IPS-NIHi7 (cell line): ENCODE results near the gene MKNK1.
A peak's percentile ranks its signal among the peaks of the same experiment; 100 is the strongest.

Experiments used
- DNase-seq: peaks from one replicate; pipeline ENCODE4 v3.0.0; 2012; ENCODE audit warnings: mixed read lengths; ENCODE audit errors: extremely low spot score

The MKNK1 gene

DNA sequence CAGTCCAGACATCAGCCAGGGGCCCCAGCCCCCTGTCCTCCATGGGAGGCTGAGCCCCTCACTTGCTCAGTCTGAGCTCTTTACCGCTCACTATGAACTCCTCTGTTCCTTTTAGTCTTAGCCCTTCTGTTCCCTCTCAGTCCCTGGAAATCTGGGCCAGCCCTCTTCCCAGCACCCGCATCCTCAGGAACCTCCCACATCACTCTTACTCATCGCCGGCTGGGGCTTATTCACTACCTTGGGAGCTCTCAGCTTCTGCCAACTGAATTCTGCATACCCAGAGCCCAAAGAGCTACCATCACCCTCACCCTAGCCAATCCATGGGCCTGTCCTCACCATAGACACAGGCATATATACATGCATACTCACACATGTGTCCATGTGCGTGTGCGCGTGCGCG is 64.1 kb downstream of the MKNK1 start:
- no peak for DNase-seq

DNA sequence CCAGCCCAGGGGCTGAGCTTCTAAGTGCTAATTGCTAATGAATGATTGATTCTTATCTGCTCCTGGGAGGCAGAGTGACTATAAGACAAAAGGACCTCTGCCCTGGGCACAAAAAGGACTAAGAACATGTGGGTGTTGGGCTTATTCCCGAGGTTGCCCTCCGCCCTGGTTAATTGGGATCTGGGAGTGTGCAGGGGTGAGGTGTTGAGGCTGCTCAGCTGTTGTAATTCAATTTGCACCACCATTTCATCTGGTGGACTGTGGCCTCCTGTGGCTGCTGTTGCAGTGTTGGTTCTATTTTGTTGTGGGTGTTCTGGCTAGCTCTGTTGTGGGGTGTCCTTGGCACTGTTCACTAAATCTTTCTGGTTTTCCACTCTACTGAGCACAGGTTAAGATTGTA is 65.9 kb downstream of the MKNK1 start:
- no peak for DNase-seq

DNA sequence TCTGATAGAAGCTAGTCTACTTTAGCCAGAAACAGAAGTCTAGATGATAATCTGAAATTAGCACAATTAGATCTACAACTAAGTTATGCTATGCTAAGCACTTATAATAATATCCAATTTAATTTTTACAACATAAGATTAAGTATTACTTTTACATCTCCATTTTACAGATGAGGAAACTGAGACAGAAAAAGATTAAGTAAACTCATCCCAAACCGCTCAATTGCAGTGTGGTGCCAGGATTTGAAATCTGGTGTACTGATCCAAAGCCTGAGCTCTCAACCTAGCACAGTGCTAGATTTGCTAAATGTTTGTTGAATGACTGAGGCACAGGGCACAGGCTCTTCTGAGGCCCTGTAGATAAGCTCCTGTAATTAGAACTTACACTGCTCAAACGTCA is 66.4 kb downstream of the MKNK1 start:
- no peak for DNase-seq

DNA sequence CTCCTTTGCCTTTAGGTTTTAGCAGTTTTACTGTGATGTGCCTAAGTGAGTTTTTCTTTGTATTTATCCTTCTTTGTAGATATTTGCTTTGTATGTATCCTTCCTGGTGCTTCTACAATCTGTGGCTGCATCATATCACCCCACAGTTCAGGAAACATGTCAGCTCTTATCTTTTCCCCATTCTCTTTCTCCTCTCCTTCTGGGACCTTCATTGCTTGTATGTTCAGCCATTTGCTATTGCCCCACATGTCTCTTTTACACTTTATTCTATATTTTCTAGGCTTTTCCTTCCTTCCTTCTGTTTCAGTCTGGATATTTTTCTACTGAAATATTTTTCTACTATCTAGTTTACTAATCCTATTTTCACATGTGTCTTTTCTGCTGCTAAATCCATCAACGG is 67.5 kb downstream of the MKNK1 start:
- DNase-seq = no peak

DNA sequence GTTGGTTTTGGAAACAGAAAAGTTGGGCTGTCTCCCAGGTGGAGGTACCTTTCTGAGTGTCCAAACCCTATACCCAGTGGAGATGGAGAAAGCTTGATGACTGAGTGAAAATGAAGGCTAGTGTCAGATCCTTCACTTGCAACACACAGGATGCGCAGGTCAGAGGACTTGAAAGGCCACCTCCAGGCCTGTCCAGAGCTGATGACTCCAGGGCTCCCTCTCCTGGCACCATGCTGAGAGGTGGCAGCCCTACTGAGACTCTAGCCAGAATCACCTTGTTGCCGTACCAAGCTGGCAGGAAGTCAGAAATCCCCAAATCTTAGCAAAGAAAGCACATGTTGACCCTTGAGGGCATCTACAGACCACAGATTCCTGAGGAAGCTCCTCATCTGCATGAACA is 69.0 kb downstream of the MKNK1 start:
- DNase-seq = peak; percentile 41

DNA sequence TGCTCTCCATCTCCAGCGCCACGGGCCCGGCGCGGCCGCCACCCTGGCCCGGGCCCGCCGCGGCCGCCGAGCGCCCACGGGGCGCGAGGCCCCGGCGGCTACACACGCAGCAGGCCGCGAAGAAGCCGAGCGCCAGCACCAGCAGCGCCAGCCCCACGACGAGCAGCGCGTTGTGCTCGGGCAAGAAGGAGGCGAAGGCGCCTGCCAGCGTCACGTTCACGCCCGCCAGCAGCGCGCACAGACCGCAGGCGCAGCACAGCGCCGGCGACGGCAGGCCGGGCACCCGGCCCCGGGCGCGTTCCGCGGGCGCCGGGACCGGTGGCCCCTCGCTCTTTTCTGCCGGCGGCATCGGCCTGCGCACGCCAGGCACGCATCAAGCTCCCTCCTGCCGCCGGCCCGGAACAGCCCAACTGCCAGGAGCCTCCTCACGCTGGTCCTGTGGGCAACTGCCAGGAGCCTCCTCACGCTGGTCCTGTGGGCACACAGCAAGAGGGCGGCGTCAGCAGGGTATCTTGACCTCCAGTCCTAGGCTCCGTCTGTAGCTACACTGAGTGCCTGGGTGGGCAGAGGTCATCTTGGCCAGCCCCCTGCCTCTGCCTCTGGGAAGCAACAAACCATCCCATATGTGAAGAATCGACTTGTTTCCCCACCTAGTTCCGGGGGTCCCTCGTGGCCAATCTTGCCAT is 70.7 kb downstream of the MKNK1 start:
- DNase-seq = peak; percentile 60

DNA sequence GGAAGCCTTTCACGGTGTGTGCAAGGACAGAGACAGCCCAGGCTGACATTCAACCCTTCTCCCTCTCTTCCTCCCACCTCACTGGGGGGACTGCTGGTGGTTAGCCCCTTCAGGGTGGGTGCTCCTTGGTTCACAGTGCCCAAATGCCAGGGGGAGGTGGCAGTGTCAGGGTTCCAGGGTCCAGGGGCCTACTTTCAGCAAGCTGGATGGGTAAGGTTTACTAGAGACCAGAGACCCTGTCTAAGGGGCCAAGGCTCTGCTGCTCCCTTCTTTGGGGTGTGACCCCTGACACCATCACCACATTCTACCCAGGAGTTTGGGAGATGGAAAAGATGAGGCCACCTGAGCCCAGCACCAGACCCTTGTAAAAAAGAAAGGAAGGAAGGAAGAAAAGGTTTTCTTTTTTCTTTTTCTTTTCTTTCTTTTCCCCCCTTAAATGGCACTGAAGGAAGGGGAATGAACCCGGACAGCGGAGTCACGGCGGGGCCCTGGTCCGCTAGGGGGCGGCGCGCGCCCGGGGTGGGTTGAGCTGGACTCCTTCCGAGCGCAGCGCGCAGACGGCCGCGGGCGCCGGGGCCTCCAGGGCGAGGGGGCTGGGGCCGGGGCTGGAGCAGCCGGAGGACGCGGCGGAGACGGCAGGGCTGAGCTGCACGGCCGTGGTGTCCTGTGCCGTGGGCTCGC is 71.4 kb downstream of the MKNK1 start:
- DNase-seq = peak; percentile 91

DNA sequence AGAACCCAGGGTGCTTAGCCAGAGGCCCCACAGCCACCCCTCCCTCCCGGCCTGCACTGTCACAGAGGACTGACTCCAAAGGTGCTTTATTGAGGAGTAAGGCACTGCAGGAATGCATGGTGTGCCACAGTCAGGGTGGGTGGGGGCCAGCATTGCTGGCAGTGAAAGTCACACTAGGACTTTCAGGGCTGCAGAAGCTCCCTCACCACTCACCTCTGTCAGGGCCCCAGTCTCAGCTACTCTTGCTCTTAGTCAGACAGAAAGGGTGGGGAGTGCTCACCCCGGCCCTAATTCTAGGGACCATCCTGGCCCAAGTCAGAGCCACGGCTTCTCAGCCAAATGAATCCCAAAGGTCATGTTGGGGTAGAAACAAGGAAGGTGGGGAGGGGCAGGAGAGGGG is 72.0 kb downstream of the MKNK1 start:
- no peak for DNase-seq

DNA sequence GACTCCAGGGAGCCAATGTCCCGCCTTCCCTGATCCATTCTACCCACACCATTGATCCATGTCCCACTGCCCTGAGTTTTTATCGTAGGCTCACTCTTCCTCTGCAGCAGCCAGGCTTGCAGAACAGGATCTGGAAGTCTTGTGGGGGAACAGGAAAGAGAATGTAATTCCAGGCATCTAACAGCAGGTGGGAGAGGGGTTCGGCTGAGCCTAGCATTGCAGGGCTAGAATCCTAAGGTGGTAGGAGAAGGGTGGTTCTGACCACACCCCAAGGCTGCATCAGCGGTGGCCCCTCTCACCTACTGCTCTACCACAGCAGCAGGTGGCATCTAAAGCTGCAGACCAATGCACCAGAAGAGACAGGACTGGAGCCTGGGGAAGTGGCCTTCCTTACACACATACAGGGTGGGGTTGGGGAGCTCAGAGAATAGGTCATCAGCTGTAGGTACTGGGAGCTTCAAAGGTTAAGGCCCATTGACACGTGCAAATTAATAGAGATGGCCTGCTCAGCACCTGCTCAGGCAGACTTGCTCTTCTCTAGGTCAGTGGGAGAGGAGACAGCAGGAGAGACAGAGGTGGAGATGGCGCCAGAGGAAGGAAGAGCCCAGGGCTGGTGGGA is 73.2 kb downstream of the MKNK1 start:
- peak; percentile 44 for DNase-seq

DNA sequence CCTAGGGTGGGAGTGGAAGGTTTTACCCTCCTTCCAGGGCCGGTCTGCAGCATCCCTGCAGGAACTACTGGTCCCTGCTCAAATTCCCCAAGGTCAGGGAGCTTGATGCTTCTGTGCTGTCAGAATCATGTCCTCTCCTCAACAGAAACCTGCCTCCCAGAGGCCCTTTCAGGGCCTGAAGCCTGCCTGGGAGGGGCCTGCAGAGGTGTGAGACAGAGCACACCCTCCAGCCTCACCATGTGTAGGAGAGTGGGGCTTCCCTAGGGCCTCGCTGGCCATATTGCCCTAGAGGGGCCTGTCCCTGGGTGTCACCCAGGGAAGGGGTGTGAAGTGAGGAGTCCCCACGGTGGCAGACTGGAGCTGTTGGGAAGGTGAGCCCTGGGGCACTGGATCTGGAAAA is 73.8 kb downstream of the MKNK1 start:
- no peak for DNase-seq

DNA sequence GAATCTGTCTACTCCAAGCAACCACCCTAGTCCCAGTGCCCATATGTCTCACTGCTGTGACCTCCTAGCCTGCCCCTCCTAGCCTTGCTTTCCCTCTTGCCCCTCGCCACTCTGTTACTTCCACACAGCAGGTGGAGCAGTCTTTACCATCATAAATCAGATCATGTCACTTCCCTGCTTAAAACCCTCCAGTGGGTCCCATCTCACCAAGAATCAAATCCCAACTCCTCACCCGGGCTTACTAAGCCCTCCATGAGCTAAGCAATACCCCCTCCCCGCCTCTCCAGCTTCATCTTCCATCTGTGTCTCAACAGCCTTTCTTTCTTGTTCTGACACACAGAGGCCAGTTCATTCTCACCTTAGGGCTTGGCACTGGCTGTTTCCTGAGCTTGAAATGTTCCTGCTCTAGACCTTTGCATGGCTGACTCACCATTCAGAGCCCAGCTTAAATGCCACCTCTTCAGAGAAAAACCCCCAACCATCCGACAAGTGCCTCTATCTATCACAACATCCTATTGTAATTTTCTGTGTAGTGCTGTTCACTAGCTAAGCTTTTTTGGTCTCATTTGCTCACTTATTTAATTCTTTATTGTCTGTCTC is 74.9 kb downstream of the MKNK1 start:
- DNase-seq = no peak

DNA sequence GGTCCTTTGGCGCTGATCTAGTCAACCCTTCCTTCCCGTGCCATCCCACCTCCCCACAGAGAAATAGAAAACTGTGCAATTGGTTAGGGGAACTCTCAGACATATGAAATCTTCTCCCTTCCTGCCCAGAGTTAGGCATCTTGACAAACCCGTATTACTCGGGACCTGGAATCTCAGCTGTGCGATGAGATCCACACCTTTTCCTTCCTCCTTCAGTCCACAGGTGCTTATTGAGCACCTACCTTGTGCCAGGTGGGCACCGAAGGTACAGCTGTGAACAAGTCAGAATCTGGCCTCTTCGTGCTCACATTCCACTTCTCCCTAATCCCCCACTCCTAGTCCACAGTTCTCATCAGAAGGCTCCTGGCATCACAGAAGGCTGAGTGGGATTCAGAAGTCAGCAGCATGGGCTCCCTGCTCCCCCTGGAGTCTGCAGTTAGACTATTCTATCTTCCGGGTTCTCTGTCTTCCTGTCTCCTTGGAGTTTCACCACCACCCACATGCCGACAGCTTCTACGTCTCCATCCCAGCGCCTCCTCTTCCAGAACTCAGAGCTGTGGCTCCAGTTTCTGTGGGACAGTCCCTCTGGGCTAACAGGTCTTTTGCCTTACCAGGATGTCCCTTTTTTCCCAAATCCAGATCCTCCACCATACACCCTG is 75.6 kb downstream of the MKNK1 start:
- peak; percentile 63 for DNase-seq

DNA sequence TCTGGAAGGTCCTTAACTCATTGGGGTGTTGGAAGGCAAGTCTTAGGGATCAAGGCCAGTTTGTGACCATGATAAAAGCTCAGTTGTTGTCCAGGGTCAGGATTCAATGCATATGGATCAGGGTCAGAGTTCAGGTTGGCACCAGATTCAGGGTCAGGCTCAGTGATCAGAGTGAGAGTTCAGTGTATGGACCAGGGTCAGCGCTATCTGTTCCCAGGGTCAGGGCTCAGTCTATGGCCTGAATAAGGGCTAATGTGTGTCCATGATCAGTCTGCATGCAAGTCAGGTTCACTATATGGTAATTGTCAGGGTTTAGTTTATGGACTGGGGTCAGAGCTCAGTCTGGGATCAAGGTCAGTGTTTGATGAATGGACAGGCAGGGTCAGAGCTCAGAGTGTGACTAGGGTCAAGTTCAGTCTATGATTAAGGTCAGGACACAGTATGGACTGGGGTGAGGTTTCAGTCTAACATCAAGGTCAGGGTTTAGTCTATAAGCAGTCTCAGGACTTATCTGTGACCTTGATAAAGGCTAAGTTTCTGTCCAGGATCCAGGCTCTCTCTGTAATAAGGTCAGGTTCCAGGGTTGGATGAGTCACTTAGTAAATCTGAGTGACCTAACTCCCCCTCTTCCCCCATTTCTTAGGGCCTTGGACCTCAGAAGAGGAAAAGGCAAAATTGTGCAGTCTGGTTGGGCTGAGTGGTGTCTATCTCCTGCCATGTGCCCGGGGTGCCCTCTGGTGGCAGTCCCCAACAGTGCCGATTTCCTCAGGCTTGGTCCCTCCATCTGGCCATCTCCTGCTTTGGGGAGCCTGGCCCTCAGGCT is 76.4 kb downstream of the MKNK1 start:
- peak; percentile 80 for DNase-seq

DNA sequence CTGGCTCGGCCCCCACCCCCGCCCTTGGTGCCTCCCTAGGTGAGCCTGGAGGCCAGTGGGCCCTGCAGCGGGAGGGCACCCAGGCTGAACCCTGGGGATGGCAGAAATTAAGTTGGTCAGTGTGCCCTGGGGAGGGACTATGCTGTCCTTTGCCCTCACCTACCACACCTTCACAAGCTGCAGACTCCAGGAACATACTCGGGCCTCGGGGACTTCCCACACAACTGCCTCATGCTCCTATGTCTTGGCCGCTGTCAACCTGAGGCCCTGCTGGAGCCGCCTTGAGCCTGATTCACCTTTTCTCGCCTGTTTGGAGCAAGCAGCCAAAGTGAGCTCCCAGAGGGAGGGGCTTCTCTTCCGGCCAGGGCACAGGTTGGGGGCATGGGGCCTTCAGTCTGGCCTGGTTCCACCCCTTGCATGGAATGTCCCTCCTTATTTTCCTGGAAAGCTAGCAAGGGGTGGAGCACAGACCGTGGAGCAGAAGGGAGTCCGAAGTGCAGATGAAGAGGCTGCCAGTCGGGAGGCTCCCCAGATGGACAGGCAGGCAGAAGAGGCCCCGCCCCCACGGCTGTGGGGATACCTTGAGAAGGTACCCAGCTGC is 77.3 kb downstream of the MKNK1 start:
- DNase-seq = peak; percentile 60

DNA sequence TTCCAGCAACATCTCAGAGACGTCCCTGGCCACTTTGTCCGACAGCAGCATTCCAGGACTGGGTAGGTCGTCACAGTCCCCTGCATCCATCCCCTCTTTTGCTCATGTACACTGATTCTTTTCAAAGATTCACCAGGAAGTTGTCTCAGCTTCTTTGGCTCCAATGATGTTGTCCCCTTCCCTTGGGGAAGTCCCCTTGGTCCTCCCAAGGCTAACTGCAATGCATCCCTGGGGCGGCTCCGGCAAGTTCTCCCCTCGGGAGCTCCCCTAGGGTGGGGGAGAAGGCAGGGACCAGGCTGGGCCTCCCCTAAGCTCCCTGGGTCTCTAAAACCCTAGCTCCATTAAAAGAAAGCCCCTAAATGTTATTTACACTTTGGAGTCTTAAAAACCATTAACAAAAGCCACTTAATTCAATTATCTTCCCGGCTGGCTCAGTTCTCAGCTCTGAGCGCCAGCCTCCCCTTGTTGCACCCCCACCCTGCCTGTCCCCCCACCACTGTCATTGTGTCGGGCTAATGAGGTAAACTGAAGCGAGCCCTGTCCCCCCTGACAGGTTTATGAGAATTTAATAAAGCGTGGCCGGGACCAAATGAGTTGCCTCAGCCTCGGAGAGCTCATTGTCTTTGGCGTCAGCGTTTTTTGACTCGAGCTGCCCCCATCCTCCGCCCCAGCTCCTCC is 77.9 kb downstream of the MKNK1 start:
- DNase-seq = no peak

DNA sequence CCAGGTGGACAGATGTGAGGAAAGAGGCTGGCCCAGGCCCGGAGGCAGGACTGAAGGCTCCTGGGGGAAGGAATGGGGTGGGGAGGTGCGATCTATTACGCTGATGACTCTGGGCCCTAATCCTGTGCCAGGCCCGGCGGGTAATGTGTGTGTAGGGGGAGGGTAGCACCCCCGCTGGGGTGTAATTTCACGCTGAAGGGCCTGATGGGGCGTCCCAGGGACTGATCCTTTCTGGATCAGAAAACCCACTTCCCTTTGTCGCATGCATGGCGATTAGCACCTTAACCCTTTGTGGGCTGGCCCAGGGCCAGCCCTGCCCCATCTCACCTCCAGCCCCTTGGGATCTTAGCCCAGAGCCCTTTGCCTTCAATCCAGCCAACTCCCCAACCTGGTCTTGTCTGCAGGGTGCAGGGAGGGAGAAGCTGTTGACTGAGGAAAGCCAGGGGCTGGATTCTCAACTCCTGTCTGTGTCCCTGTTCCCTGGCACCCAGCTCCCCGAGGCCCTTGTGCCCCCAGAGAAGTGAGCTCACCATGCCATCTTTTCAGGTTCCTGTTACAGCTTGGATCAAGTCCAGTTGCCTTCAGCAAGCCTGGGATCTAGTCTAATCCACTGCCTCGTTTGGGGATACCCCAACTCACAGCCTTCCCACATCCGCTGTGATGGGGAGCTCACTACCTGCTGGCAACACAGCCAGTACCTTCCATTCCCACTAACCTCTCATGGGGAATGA is 78.7 kb downstream of the MKNK1 start:
- peak; percentile 39 for DNase-seq

DNA sequence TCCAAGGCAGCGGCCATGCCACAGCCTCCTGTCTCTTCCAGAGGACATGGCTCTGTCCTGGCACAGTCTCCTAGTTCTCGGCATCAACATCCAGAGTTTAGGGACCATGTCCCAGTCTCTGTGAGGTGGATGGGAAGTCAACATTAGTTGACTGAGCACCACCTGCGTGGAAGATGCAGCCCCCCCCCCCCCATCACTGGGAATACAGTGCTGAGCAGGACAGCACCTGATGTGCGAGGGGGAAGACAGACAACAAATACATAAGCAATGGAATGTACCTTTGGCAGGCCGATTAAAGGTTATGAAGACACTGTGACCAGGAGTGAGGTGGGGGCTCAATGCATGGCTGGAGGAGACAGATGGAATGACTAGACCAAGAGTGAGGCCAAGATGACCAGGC is 79.2 kb downstream of the MKNK1 start:
- no peak for DNase-seq

DNA sequence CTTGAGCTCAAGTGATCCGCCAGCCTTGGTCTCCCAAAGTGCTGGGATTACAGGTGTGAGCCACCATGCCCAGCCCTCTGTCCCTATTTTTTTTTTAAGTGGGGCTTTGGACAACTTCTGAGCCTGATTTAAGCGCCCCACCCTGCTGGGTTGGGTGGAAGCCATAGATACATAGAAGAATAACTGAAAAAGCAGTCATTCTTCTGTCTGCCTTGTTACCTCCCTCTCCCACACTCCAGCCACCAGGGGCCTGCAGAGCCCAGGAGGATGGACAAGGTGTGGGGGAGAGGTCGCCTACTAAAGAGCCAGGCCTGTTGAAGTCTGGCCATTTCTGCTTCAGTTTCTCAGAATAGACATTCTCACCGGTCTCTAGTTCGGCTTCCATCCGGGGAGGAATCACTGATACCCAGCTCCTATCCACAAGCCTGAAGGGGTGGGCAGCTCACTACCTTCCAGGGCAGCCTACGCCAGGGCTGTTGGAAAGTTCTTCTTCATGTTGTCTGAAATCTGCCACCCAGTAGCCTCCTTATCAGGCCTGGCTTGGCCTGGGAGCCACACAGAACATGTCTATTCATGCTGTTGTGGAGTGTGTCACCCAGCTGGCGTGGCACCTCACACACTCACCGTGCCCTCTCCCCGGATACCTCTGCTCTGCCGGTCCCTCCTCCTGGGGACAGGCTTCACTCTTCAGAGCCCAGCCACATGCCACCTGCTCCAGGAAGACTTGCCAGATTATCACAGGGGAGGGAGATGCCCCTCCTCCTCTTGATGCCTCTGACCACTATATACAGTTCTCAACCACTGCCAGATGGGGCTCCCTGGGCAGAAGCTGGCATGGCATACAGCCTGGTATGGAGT is 80.3 kb downstream of the MKNK1 start:
- no peak for DNase-seq

DNA sequence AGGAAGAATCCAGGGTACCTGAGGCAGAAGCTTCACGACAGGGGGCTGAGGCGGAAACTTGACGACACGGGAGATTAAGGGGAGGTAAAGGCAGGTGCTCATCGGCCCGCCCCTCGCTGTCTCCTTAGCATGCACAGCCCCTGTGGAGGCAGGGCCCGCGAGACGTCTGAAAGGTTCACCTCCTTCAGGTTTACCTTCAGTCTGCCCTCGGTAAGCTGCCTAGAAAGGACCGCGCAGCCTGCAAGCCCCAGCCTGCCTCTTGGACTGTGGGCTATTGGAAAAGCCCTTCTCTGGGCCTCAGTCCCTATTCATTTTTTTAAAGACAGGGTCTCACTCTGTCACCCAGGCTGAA is 81.1 kb downstream of the MKNK1 start:
- no peak for DNase-seq
